Astrocyte (in vitro differentiated cells and primary cell): ENCODE measurements around the gene TRRAP. TPM values are rescaled to one million over a fixed set of nuclear protein-coding genes. Genes with fewer than 3 reads are reported as not detected.
A peak's percentile ranks its signal among the peaks of the same experiment; 100 is the strongest.

Source experiments
- DNase-seq: peaks from one replicate; pipeline ENCODE4 v3.0.0-alpha.2; 2010; ENCODE audit warnings: low read depth
- FAIRE-seq: peaks from 2 replicates; lab custom pipeline; 2011; peaks lifted over from hg19 to GRCh38; lab: Jason Lieb, UNC
- H2AFZ ChIP-seq: 2 replicates; pipeline ENCODE4 v1.6.0; 2012; ENCODE audit warnings: low read depth, low read length, inconsistent platforms
- H3K27ac ChIP-seq: 2 replicates; pipeline ENCODE4 v1.5.1; 2011; ENCODE audit warnings: low read depth, low read length, inconsistent platforms
- H3K27me3 ChIP-seq: 2 replicates; pipeline ENCODE4 v1.6.0; 2011; ENCODE audit warnings: low read length, inconsistent platforms; ENCODE audit not compliant: insufficient read depth
- H3K36me3 ChIP-seq: 2 replicates; pipeline ENCODE4 v1.5.1; 2011; ENCODE audit warnings: low read length, inconsistent platforms; ENCODE audit not compliant: insufficient read depth
- H3K4me1 ChIP-seq: 2 replicates; pipeline ENCODE4 v1.5.1; 2011; ENCODE audit warnings: low read length, inconsistent platforms; ENCODE audit not compliant: insufficient read depth
- H3K4me2 ChIP-seq: 2 replicates; pipeline ENCODE4 v1.6.0; 2012; ENCODE audit warnings: low read length, inconsistent platforms
- H3K4me3 ChIP-seq: 2 replicates; pipeline ENCODE4 v1.5.1; 2011; ENCODE audit warnings: low read depth, mild to moderate bottlenecking, low read length, inconsistent platforms; ENCODE audit not compliant: insufficient read depth
- H3K79me2 ChIP-seq: 2 replicates; pipeline ENCODE4 v1.6.0; 2012; ENCODE audit warnings: mild to moderate bottlenecking, low read length, inconsistent platforms; ENCODE audit not compliant: insufficient read depth
- H3K9ac ChIP-seq: 2 replicates; pipeline ENCODE4 v1.6.0; 2012; ENCODE audit warnings: mild to moderate bottlenecking, low read length, inconsistent platforms
- H3K9me3 ChIP-seq: 2 replicates; pipeline ENCODE4 v1.5.1; 2012; ENCODE audit warnings: low read depth, mild to moderate bottlenecking, low read length, inconsistent platforms; ENCODE audit not compliant: insufficient read depth
- H4K20me1 ChIP-seq: 2 replicates; pipeline ENCODE4 v1.6.0; 2012; ENCODE audit warnings: low read length, inconsistent platforms; ENCODE audit not compliant: insufficient read depth
- H3K27ac Mint-ChIP-seq: one replicate; pipeline ENCODE4 v1.8.0; 2021; ENCODE audit warnings: mild to moderate bottlenecking, mixed read lengths; ENCODE audit not compliant: unreplicated experiment
- H3K27me3 Mint-ChIP-seq: one replicate; pipeline ENCODE4 v1.8.0; 2021; ENCODE audit warnings: low read depth, mixed read lengths; ENCODE audit not compliant: unreplicated experiment
- H3K36me3 Mint-ChIP-seq: one replicate; pipeline ENCODE4 v1.8.0; 2021; ENCODE audit warnings: low read depth, mixed read lengths; ENCODE audit not compliant: unreplicated experiment
- H3K4me1 Mint-ChIP-seq: one replicate; pipeline ENCODE4 v1.8.0; 2021; ENCODE audit warnings: low read depth, mixed read lengths; ENCODE audit not compliant: unreplicated experiment
- H3K4me3 Mint-ChIP-seq: one replicate; pipeline ENCODE4 v1.8.0; 2021; ENCODE audit warnings: mild to moderate bottlenecking, moderate library complexity, mixed read lengths; ENCODE audit not compliant: unreplicated experiment
- H3K9me3 Mint-ChIP-seq: one replicate; pipeline ENCODE4 v1.8.0; 2021; ENCODE audit warnings: mild to moderate bottlenecking, mixed read lengths; ENCODE audit not compliant: unreplicated experiment
- EZH2 ChIP-seq: IDR thresholded peaks from 2 replicates; pipeline ENCODE4 v1.6.1; 2012; ENCODE audit warnings: mild to moderate bottlenecking, low read length, inconsistent platforms; ENCODE audit not compliant: insufficient read depth
- total RNA-seq: library from RNA; stranded (reverse); gene quantifications from 2 replicates; pipeline ENCODE4 v1.2.1, GENCODE V29; 2021
- TF ChIP-seq, protein P1 (sequence below): IDR thresholded peaks from 2 replicates; pipeline ENCODE4 v1.5.1; 2011; ENCODE audit warnings: low read depth, mild to moderate bottlenecking, inconsistent platforms, low read length, moderate library complexity; ENCODE audit not compliant: insufficient read depth

Gene TRRAP
- total RNA-seq, 1 donor from 2014 or later, result 33.5 TPM

DNA sequence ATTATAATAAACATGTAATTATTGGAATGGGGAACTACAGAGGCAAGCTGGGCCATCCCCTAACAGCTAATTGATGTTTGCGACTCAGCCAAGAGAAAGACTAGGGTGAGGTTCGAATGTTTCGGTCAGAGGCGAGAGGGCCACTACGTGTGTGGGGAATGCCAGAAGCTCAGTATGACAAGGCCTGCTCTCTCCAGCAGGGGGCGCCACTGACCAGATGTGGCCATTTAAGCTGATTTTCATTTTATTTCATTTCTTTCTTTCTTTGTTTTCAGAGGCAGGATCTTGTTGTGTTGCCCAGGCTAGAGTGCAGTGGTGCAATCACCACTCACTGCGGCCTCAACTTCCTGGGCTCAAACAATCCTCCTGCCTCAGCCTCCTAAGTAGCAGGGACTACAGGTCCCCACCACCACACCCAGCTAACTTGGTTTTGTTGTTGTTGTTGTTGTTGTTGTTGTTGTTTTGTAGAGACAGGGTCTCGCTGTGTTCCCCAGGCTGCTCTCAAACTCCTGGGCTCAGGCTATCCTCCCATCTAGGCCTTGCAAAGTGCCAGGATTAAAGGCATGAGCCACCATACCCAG lies 46.6 kb upstream of the TRRAP start:
- no peak for TF ChIP-seq EZH2
- TF ChIP-seq, protein P1, sequence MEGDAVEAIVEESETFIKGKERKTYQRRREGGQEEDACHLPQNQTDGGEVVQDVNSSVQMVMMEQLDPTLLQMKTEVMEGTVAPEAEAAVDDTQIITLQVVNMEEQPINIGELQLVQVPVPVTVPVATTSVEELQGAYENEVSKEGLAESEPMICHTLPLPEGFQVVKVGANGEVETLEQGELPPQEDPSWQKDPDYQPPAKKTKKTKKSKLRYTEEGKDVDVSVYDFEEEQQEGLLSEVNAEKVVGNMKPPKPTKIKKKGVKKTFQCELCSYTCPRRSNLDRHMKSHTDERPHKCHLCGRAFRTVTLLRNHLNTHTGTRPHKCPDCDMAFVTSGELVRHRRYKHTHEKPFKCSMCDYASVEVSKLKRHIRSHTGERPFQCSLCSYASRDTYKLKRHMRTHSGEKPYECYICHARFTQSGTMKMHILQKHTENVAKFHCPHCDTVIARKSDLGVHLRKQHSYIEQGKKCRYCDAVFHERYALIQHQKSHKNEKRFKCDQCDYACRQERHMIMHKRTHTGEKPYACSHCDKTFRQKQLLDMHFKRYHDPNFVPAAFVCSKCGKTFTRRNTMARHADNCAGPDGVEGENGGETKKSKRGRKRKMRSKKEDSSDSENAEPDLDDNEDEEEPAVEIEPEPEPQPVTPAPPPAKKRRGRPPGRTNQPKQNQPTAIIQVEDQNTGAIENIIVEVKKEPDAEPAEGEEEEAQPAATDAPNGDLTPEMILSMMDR, result peak; percentile 53
- H3K9ac ChIP-seq, result no peak overlapping the region

DNA sequence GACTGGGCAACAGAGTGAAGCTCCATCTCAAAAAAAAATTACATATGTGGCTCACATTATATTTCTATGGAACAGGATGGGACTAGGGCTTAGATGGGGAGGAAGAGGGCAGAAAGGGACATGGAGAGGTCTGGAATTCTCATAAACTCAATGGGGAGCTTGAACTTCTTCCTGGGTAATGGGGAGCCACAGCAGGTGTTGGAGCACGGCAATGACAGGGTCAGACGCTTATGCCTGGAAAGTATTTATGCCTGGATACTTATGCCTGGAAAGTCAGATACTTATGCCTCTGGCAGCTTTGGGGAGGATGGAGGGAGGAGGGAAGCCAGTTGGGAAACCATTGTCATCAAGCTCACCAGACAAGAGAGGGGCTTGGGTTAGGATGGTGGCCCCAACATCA lies 45.3 kb upstream of the TRRAP start:
- no peak for TF ChIP-seq EZH2
- TF ChIP-seq, protein P1, result no peak
- Histone ChIP-seq H2AFZ (no peak overlapping the region), H3K27ac (no peak overlapping the region), H4K20me1 (no peaks in the 10 kb centered on the region), H3K79me2 (no peaks in the 10 kb centered on the region), H3K27me3 (no peaks in the 10 kb centered on the region), H3K36me3 (no peaks in the 10 kb centered on the region), H3K9me3 (no peaks in the 10 kb centered on the region), H3K4me1 (peaks cover 3% of the 10 kb centered on the region), H3K4me2 (no peak overlapping the region), H3K4me3 (no peak overlapping the region), H3K9ac (no peak overlapping the region)
- no peak overlapping the region for H3K4me3 Mint-ChIP-seq
- no peaks in the 10 kb centered on the region for H3K4me1 Mint-ChIP-seq
- peak overlapping the region; percentile 53 for H3K27ac Mint-ChIP-seq
- no peaks in the 10 kb centered on the region for H3K9me3 Mint-ChIP-seq
- FAIRE-seq, result no peak
- H3K36me3 Mint-ChIP-seq, result no peaks in the 10 kb centered on the region
- no peak for DNase-seq
- peaks cover 21% of the 10 kb centered on the region for H3K27me3 Mint-ChIP-seq

More for the DNA sequence above, 46.6 kb upstream of the TRRAP start:
- Histone ChIP-seq H3K27me3 (peaks cover under 1% of the 10 kb centered on the region), H4K20me1 (no peaks in the 10 kb centered on the region), H3K4me1 (no peaks in the 10 kb centered on the region), H3K36me3 (no peaks in the 10 kb centered on the region), H3K4me2 (no peak overlapping the region), H2AFZ (no peak overlapping the region), H3K4me3 (no peak overlapping the region), H3K27ac (no peak overlapping the region), H3K9me3 (no peaks in the 10 kb centered on the region), H3K79me2 (no peaks in the 10 kb centered on the region)
- Mint-ChIP-seq H3K9me3 (no peaks in the 10 kb centered on the region), H3K4me3 (no peak overlapping the region), H3K27ac (no peak overlapping the region), H3K36me3 (no peaks in the 10 kb centered on the region), H3K4me1 (no peaks in the 10 kb centered on the region), H3K27me3 (peaks cover 24% of the 10 kb centered on the region)
- DNase-seq (no peak), FAIRE-seq (no peak)

DNA sequence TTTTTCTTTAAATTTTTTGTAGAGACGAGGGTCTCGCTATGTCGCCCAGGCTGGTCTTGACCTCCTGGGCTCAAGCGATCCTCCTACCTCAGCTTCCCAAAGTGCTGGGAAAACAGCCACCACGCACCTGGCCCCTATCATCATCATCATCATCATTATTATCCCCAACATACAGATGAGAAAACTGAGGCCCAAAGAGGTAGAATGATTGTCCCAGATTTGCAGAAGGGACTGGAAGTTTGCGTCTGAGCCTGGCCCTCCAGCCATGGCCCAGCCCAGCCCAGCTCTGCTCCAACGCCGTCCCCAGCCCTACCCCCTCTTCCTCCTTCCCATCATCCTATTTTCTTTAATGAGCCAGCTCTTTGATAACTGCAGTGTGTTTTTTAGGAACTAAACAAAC lies 43.4 kb upstream of the TRRAP start:
- no peaks in the 10 kb centered on the region for H3K4me1 Mint-ChIP-seq

More for the DNA sequence above, 43.4 kb upstream of the TRRAP start:
- no peak overlapping the region for H3K4me3 Mint-ChIP-seq
- Histone ChIP-seq H2AFZ (no peak overlapping the region), H3K79me2 (no peaks in the 10 kb centered on the region), H4K20me1 (no peaks in the 10 kb centered on the region), H3K36me3 (no peaks in the 10 kb centered on the region), H3K4me2 (no peak overlapping the region), H3K27me3 (no peaks in the 10 kb centered on the region), H3K4me3 (no peak overlapping the region), H3K27ac (no peak overlapping the region), H3K4me1 (peaks cover 3% of the 10 kb centered on the region), H3K9ac (no peak overlapping the region), H3K9me3 (no peaks in the 10 kb centered on the region)
- no peaks in the 10 kb centered on the region for H3K9me3 Mint-ChIP-seq
- DNase-seq (no peak), FAIRE-seq (no peak)
- TF ChIP-seq, protein P1, result no peak
- TF ChIP-seq EZH2, result no peak
- peaks cover 19% of the 10 kb centered on the region for H3K27me3 Mint-ChIP-seq
- no peaks in the 10 kb centered on the region for H3K36me3 Mint-ChIP-seq
- H3K27ac Mint-ChIP-seq, result no peak overlapping the region
